Left forelimb (tissue), 1 donor: Measurements from ENCODE around the gene CACNA2D1.

Experiments
- DNase-seq: peaks from one replicate; pipeline ENCODE4 v3.0.0-alpha.2; 2018; ENCODE audit warnings: low spot score

CACNA2D1 gene

DNA sequence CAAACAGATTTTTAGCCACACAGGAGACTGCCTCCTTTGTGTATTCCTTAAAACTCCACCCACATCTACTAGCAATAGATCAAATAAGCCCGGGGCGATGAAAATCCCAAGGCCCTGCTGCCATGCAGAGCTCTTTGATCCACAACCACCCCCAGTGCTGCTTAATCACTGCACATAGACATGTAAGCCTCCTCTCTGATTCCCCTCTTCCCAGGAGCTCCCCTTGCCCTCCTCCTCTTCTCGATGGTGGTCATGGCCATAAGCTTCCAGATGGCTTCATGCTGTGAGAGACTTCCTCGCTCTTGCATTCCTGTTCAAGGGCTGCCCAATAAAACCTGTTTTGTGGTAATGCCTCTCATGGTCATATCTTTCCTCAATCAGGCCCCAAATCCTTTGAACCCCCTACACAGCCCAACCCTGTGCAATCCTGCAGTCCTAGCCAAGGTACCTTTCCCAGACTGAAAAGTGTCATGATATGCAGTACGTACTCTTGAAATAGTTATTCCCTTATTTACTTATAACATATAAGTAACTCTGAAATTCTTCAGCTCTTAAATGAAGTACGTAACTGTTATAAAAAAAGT is 158.5 kb downstream of the CACNA2D1 start:
- no peak for DNase-seq

- no peak for DNase-seq
Measured at GRCh38 chr7:82275342-82275741, 168.2 kb downstream of the CACNA2D1 start.

DNA sequence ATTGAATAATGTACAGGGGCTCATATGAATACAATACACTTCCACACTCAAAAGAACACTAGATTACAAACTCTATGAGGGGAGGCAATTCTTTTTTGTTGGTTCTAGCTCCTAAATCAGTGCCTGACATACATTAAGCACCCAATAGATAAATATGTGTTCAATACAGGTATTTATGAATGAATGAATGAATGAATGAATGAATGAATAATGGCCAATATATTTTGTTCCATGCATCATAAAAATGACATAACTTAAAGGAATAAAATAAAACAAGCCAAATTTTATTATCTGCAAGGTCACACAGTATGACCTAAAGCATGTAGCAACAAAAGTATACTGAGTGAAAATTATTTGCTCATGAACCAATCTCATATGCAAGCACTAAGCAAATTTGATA is 168.9 kb downstream of the CACNA2D1 start:
- no peak for DNase-seq

GRCh38 chr7:82273886-82274285 is 169.7 kb downstream of the CACNA2D1 start:
- DNase-seq: no peak

GRCh38 chr7:82270870-82271269 is 172.7 kb downstream of the CACNA2D1 start:
- no peak for DNase-seq

- no peak for DNase-seq
Measured at GRCh38 chr7:82268632-82269031, 174.9 kb downstream of the CACNA2D1 start.

DNA sequence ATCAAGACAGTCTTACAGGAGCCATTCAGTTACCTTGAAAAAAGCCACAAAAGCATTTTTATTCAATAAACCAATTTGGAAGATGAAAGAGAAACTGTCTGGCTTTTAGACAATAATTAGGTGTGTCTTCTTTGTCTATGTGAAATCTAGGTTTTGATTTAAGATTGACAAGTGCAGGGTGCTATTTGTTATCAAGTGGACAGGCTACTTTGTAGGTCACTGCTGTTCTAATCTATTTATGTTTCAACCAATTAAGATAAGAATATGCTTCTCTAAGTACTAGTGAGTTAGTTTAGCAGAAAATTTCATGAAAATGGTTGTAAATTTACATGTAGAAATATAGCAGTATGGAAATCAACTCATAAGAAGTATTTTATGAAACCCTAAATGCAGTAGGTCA is 177.5 kb downstream of the CACNA2D1 start:
- no peak for DNase-seq

GRCh38 chr7:82264783-82265305 is 178.7 kb downstream of the CACNA2D1 start:
- DNase-seq: no peak

GRCh38 chr7:82263920-82264782 is 179.4 kb downstream of the CACNA2D1 start:
- DNase-seq: no peak

DNA sequence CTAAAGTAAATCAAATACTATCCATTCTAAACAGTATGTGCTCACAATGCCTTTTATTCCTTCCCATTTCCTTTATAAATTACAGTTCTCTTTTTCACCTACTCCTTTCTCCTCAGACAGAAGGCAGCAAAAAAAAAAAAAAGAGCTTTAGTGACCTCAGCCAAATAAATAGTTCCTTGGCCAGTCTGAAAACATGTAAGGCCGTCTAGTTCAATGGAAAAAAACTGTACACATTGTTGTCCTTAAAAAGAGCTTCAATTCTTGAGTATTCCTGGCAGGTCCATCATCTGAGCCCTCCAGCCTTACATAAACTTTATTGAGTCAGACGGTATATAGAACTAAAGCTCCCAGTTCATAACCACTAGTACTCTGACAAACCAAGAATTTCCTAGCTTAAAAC is 185.4 kb downstream of the CACNA2D1 start:
- no peak for DNase-seq

DNA sequence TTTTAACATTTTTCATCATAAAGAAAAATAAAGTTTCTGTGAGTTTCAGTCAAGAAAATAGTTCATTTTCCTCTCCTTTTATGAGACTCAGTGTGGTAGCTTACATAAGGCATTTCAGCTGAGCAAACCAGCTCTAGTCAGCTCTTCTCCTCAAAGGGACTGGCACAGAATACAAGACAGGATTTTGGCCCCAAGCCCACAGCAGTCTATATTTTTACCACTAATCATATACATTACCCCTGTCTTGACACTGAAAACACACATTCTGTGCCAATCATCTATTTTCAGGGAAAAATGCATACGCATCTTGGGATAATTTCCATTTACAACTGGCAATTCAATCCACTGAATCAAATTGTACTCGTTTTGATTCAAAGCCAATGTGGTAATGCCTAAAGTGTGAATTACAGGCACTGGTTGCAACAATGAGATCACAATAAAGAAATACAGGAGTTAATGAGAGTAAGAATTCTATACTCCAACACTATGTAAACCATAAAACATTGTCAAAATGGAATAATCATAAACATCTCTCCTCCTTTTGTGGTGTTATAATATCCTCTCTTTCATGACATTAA is 186.4 kb downstream of the CACNA2D1 start:
- DNase-seq: no peak

DNA sequence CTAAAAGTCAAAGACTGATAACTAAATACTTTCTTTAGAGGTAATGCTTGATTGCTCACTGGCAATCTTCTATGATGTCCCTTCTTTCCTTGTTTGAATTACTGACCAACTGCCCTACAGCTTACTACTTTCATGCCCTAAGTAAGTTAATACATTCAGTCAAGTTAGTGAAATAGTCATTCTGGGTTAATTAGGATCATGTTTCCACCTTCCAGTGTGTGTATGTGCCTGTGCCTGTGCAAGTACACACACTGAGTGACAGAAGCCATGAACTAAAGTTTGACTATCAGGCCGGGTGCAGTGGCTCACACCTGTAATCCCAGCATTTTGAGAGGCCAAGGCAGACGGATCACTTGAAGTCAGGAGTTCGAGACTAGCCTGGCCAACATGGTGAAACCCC is 187.9 kb downstream of the CACNA2D1 start:
- no peak for DNase-seq

DNA sequence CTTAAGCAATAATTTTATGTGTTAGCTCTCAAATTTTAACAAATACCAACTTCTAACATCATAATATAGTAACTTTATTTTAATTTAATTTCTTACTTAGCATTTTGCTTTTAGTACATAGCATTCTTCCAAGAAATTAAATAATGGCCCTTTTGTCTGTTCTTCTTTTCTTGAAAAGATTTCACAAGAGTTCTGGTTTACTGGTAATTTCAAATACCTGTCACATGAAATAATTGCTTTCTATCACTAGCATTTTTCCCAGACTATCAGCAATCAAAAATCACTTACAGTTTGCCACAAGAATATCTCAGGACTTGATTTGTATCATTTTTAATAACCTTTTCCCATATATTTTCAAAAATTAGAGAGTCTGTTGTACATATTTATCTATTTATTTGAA is 193.0 kb downstream of the CACNA2D1 start:
- no peak for DNase-seq

- no peak for DNase-seq
Measured at GRCh38 chr7:82249979-82250378, 193.6 kb downstream of the CACNA2D1 start.

DNA sequence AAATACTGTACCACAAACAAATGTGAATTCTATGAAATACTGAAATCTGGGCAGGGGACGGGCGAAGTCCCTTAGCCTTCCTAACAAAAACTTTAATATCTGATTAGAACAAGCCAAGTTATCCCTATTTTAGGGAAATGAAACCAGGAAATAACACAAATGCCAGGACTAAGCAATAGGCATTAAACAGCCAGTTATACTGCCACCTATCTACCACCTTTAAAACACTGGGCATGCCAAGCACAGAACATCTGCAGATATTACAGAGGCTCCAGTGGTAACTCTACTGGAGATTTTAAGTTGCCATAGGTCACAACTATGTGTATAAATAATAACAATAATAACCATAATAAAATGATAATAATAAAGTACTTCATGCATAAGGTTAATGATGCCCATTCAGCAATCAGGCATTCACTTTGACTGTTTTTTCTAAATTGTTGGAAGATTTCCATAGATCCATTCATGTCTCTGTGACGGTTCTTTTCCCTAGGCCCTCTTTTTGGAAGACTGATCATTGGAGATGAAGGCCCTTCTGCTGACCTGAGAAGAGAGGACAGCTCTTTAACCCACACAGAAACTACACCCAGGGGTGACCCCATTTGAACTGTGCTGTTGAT is 195.7 kb downstream of the CACNA2D1 start:
- DNase-seq: no peak

DNA sequence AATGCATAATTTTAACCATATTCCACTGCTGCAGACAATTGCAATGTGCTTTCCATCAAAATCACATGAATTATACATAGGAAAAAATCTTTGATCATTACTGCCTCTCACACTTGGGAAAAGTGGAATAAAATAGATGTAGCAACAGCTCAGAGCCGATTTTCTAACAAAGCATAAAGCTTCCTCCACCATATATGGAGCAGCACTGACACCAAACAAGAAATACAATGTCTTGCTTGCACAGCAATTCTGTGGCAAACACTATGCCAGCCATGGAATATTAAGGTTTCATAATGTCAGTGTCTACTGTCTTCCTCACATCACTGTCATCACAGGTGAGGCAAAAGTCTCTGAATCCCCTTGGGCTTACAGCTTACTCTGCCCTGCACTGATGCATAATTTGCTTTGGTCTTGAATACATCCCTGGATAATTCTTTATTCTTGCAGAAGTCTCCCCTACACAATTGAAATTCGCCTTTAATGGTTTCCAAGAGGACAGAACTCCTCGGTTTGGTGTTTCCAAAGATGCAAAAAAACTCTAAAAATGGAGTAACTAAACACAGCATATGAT is 198.5 kb downstream of the CACNA2D1 start:
- DNase-seq: no peak

- DNase-seq: no peak
Measured at GRCh38 chr7:82241356-82241755, 202.2 kb downstream of the CACNA2D1 start.

GRCh38 chr7:82235713-82236112 is 207.9 kb downstream of the CACNA2D1 start:
- no peak for DNase-seq

- DNase-seq: no peak
Measured at GRCh38 chr7:82234457-82235049, 209.0 kb downstream of the CACNA2D1 start.

- DNase-seq: no peak
Measured at GRCh38 chr7:82230811-82231581, 212.6 kb downstream of the CACNA2D1 start.

DNA sequence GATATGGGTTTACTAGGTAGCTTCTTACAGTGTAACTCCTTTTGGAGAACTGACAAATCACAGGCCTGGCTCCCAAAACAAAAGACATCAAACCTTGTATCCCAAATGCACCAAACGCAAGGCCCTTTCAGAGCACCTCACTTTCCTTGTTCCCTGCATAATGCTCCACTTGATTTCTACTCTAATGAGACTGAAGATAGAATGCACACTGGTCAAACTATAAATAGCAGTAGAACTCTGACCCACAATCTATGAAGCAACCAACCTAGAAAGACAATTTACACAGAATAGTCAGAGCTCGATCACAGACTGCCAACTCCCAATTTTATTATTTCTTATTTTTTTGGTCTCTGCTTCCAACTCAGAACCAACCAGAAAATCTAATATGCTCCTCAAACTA is 214.4 kb downstream of the CACNA2D1 start:
- no peak for DNase-seq
